Panc1 (cell line): Measurements from ENCODE around the gene SIRT6. TPM values are rescaled to one million over a fixed set of nuclear protein-coding genes. Genes with fewer than 3 reads are reported as not detected.
"Not testable (repeated sequence)": the region's sequence is repeated elsewhere in the genome, so short reads cannot be mapped to it uniquely, and the experiment has no call there.

Experiments used
- ATAC-seq: fragments of 200-7000 bp; cut with Tn5 transposase; 2 replicates; pipeline ENCODE4 v1.9.1; 2020; ENCODE audit warnings: mild to moderate bottlenecking, moderate library complexity
- BruUV-seq: library from RNA; stranded (reverse); fragments of 400-500 nt; replicated peaks from 2 replicates; lab custom pipeline; 2021; lab: Mats Ljungman, UMichigan
- CTCF ChIA-PET: fragments of 300-600 bp; sonication (Branson Sonifier 250); formaldehyde crosslinking; loops from one replicate; lab custom pipeline; 2022; ENCODE audit warnings: antibody characterized with exemption; lab: Charles Lee
- POLR2A ChIA-PET: fragments of 300-600 bp; sonication (Branson Sonifier 250); formaldehyde crosslinking; loops from one replicate; lab custom pipeline; 2022; ENCODE audit warnings: antibody characterized with exemption; lab: Charles Lee
- DNase-seq: peaks from one replicate; pipeline ENCODE4 v3.0.0-alpha.2; 2010; ENCODE audit warnings: low read depth, low spot score
- H3K27ac ChIP-seq: 2 replicates; pipeline ENCODE4 v1.5.1; 2011; ENCODE audit warnings: mild to moderate bottlenecking, low read length, inconsistent platforms
- H3K27me3 ChIP-seq: fragments of 200-500 bp; sonication (Bioruptor generic); 2 replicates; pipeline ENCODE4 v1.6.0; 2014; ENCODE audit warnings: low read length, inconsistent platforms; ENCODE audit not compliant: control insufficient read depth, insufficient read depth
- H3K36me3 ChIP-seq: fragments of 200-500 bp; sonication (Bioruptor generic); 2 replicates; pipeline ENCODE4 v1.5.1; 2014; ENCODE audit warnings: inconsistent platforms, mild to moderate bottlenecking, low read length, moderate library complexity; ENCODE audit not compliant: control insufficient read depth, insufficient read depth
- H3K4me1 ChIP-seq: 2 replicates; pipeline ENCODE4 v1.5.1; 2011; ENCODE audit warnings: inconsistent platforms, mild to moderate bottlenecking, low read length, moderate library complexity; ENCODE audit not compliant: control insufficient read depth, insufficient read depth
- H3K4me3 ChIP-seq, 2 experiments: 2 replicates each; pipeline ENCODE4 v1.5.1; 2011 to 2012; ENCODE audit warnings: low read depth in 2 of 2, low read length in 2 of 2, mild to moderate bottlenecking in 2 of 2, inconsistent platforms in 1 of 2, moderate library complexity in 1 of 2
- H3K9me3 ChIP-seq: fragments of 200-500 bp; sonication (Bioruptor generic); 2 replicates; pipeline ENCODE4 v1.5.1; 2014; ENCODE audit warnings: low read depth, mild to moderate bottlenecking, inconsistent platforms, low read length, moderate library complexity; ENCODE audit not compliant: control insufficient read depth, insufficient read depth
- POLR2AphosphoS5 ChIP-seq: IDR thresholded peaks from 2 replicates; pipeline ENCODE4 v1.6.1; 2012; ENCODE audit warnings: mild to moderate bottlenecking, low read depth, low read length, moderate library complexity
- SIN3A ChIP-seq: IDR thresholded peaks from 2 replicates; pipeline ENCODE4 v1.6.1; 2012; ENCODE audit warnings: low read depth, mild to moderate bottlenecking, low read length, moderate library complexity, borderline replicate concordance; ENCODE audit not compliant: insufficient read depth
- TCF7L2 ChIP-seq: IDR thresholded peaks from 2 replicates; pipeline ENCODE4 v1.6.1; 2011; ENCODE audit warnings: mild to moderate bottlenecking, low read depth, low read length, inconsistent platforms
- in situ Hi-C: cut with HindIII; loops from 2 replicates; pipeline ENCODE4 v1.10.0; 2016; ENCODE audit warnings: low sequenced_read_pairs, low pct_unique_long_range_greater_than_20kb
- intact Hi-C: fragments of 100-400 bp; cut with micrococcal nuclease; formaldehyde crosslinking; loops from one replicate; pipeline ENCODE4 v1.10.0; 2022; ENCODE audit not compliant: unreplicated experiment
- total RNA-seq: library from RNA; stranded (reverse); gene quantifications from one replicate; pipeline ENCODE4 v1.2.1, GENCODE V29; 2021; ENCODE audit not compliant: unreplicated experiment
- TF ChIP-seq, protein P1 (sequence below): fragments of 450-650 bp; IDR thresholded peaks from 2 replicates; pipeline ENCODE4 v1.5.1; 2017; ENCODE audit warnings: mild to moderate bottlenecking
- TF ChIP-seq, protein P2 (sequence below), 2 experiments: IDR thresholded peaks; 2 replicates each; pipeline ENCODE4 v1.6.1; 2011 to 2012; ENCODE audit warnings: low read depth in 2 of 2, control low read depth in 1 of 2, low read length in 1 of 2, mild to moderate bottlenecking in 1 of 2, moderate library complexity in 1 of 2; ENCODE audit not compliant: insufficient read depth in 1 of 2

Gene SIRT6
- total RNA-seq, 1 experiment from 2014 or later, result 19.8 TPM

DNA sequence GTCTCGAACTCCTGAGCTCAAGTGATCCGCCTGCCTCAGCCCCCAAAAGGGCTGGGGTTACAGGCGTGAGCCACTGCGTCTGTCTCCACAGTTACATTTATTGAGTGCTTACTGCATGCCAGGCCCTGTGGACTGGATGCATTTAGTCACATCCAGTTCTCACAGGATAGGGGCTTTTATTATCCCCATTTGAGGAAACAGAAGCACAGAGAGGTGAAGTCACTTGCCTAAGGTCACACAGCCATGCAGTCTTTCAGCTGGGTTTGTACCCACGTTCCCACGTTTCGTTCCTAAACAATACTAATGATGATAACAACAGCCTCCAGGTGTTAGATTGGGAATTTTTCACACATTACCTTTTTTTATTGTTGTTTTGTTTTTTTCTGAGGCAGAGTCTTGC lies 37.8 kb upstream of the SIRT6 start:
- Histone ChIP-seq H3K4me1 (no peaks in the 10 kb centered on the region), H3K27me3 (no peaks in the 10 kb centered on the region), H3K4me3 (no peak overlapping the region), H3K27ac (no peak overlapping the region), H3K36me3 (no peaks in the 10 kb centered on the region), H3K9me3 (no peaks in the 10 kb centered on the region)
- BruUV-seq, result no TSS peak
- TF ChIP-seq POLR2AphosphoS5, result no peak
- TF ChIP-seq, protein P1, sequence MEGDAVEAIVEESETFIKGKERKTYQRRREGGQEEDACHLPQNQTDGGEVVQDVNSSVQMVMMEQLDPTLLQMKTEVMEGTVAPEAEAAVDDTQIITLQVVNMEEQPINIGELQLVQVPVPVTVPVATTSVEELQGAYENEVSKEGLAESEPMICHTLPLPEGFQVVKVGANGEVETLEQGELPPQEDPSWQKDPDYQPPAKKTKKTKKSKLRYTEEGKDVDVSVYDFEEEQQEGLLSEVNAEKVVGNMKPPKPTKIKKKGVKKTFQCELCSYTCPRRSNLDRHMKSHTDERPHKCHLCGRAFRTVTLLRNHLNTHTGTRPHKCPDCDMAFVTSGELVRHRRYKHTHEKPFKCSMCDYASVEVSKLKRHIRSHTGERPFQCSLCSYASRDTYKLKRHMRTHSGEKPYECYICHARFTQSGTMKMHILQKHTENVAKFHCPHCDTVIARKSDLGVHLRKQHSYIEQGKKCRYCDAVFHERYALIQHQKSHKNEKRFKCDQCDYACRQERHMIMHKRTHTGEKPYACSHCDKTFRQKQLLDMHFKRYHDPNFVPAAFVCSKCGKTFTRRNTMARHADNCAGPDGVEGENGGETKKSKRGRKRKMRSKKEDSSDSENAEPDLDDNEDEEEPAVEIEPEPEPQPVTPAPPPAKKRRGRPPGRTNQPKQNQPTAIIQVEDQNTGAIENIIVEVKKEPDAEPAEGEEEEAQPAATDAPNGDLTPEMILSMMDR, result no peak
- no peak for TF ChIP-seq TCF7L2
- TF ChIP-seq, protein P2, sequence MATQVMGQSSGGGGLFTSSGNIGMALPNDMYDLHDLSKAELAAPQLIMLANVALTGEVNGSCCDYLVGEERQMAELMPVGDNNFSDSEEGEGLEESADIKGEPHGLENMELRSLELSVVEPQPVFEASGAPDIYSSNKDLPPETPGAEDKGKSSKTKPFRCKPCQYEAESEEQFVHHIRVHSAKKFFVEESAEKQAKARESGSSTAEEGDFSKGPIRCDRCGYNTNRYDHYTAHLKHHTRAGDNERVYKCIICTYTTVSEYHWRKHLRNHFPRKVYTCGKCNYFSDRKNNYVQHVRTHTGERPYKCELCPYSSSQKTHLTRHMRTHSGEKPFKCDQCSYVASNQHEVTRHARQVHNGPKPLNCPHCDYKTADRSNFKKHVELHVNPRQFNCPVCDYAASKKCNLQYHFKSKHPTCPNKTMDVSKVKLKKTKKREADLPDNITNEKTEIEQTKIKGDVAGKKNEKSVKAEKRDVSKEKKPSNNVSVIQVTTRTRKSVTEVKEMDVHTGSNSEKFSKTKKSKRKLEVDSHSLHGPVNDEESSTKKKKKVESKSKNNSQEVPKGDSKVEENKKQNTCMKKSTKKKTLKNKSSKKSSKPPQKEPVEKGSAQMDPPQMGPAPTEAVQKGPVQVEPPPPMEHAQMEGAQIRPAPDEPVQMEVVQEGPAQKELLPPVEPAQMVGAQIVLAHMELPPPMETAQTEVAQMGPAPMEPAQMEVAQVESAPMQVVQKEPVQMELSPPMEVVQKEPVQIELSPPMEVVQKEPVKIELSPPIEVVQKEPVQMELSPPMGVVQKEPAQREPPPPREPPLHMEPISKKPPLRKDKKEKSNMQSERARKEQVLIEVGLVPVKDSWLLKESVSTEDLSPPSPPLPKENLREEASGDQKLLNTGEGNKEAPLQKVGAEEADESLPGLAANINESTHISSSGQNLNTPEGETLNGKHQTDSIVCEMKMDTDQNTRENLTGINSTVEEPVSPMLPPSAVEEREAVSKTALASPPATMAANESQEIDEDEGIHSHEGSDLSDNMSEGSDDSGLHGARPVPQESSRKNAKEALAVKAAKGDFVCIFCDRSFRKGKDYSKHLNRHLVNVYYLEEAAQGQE (IDR thresholded peaks at IDR 0.05; ENCODE audit: insufficient read depth in 1 of 2, low read depth in 2 of 2, low read length in 1 of 2), result no peak
- no peak for TF ChIP-seq SIN3A
- POLR2A ChIA-PET, result interaction anchor here (0.6 kb wide), 1 partner anchor 112 kb away, joined by 3 read pairs; no protein-coding TSS in a partner anchor
- no peak for ATAC-seq
- CTCF ChIA-PET, result no interaction called here
- DNase-seq, result no peak
- intact Hi-C loops, result no loop called here
- in situ Hi-C loops, result no loop called here

DNA sequence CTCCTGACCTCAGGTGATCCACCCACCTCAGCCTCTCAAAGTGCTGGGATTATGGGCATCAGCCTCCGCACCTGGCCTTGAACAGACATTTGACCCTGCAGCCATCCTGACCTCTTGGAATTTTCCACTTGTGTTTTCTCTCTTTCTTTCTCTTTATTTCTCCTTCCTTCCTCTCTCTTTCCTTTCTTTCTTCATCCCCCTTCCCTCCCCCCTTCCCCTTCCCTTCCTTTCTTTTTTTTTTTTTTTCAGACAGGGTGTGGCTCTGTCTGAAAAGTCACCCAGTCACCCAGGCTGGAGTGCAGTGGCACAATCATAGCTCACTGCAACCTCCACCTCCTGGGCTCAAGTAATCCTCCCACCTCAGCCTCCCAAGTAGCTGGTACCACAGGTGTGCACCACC lies 36.2 kb upstream of the SIRT6 start:
- H3K27ac ChIP-seq, H3K9me3 ChIP-seq, BruUV-seq, DNase-seq, in situ Hi-C loops, H3K36me3 ChIP-seq, H3K27me3 ChIP-seq, ATAC-seq, intact Hi-C loops, H3K4me3 ChIP-seq, H3K4me1 ChIP-seq, POLR2A ChIA-PET: not testable (repeated sequence)
- CTCF ChIA-PET, result interaction anchor here (0.7 kb wide), 1 partner anchor 1159 kb away, joined by 3 read pairs; no protein-coding TSS in a partner anchor

DNA sequence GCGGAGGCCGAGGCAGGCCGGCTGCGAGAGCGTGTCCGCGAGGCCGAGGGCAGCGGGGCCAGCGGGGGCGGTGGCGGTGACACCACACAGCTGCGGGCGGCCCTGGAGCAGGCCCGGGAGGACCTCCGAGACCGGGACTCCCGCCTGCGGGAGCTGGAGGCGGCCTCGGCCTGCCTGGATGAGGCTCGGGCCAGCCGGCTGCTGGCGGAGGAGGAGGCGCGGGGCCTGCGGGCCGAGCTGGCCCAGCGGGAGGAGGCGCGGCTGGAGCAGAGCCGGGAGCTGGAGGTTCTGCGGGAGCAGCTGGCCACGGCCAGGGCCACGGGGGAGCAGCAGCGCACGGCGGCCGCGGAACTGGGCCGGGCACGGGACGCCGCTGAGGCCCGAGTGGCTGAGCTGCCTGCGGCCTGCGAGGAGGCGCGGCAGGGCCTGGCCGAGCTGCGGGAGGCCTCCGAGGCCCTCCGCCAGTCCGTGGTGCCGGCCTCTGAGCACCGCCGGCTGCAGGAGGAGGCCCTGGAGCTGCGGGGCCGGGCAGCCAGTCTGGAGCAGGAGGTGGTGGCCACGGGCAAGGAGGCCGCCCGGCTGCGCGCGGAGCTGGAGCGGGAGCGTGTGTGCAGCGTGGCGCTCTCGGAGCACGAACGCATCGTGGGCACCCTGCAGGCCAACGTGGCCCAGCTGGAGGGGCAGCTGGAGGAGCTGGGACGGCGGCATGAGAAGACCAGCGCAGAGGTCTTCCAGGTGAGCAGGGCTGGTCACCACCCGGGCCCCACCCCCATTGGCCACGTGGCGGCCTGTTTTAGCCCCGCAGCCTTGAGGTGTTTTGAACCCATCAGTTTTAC lies 35.3 kb upstream of the SIRT6 start:
- ATAC-seq, result no peak
- CTCF ChIA-PET, result no interaction called here

More for the DNA sequence above, 35.3 kb upstream of the SIRT6 start:
- Histone ChIP-seq H3K4me1 (no peaks in the 10 kb centered on the region), H3K27me3 (no peaks in the 10 kb centered on the region), H3K27ac (no peak overlapping the region), H3K9me3 (no peaks in the 10 kb centered on the region), H3K36me3 (no peaks in the 10 kb centered on the region), H3K4me3 (no peak overlapping the region)
- intact Hi-C loops (no loop called here), in situ Hi-C loops (no loop called here)
- TF ChIP-seq POLR2AphosphoS5, result no peak
- TF ChIP-seq, protein P1, result no peak
- TF ChIP-seq TCF7L2, result no peak
- TF ChIP-seq SIN3A, result no peak
- TF ChIP-seq, protein P2 (IDR thresholded peaks at IDR 0.05; ENCODE audit: insufficient read depth in 1 of 2, low read depth in 2 of 2, low read length in 1 of 2), result no peak
- DNase-seq, result no peak
- POLR2A ChIA-PET, result no interaction called here
- BruUV-seq, result no TSS peak
